Osteocyte (in vitro differentiated cells): Measurements from ENCODE around the gene STPG2. TPM values are rescaled to one million over a fixed set of nuclear protein-coding genes. Genes with fewer than 3 reads are reported as not detected.

Source experiments
- DNase-seq: peaks from one replicate; pipeline ENCODE4 v3.0.0; 2021; ENCODE audit warnings: mixed read lengths; ENCODE audit not compliant: unreplicated experiment; ENCODE audit errors: extremely low spot score
- H3K27ac Mint-ChIP-seq: one replicate; pipeline ENCODE4 v1.8.0; 2021; ENCODE audit warnings: mild to moderate bottlenecking, mixed read lengths; ENCODE audit not compliant: unreplicated experiment
- H3K27me3 Mint-ChIP-seq: one replicate; pipeline ENCODE4 v1.8.0; 2021; ENCODE audit warnings: mixed read lengths; ENCODE audit not compliant: unreplicated experiment
- H3K36me3 Mint-ChIP-seq: one replicate; pipeline ENCODE4 v1.8.0; 2021; ENCODE audit warnings: mixed read lengths; ENCODE audit not compliant: unreplicated experiment
- H3K4me1 Mint-ChIP-seq: one replicate; pipeline ENCODE4 v1.8.0; 2021; ENCODE audit warnings: mixed read lengths; ENCODE audit not compliant: unreplicated experiment
- H3K4me3 Mint-ChIP-seq: one replicate; pipeline ENCODE4 v1.8.0; 2021; ENCODE audit warnings: mild to moderate bottlenecking, moderate library complexity, mixed read lengths; ENCODE audit not compliant: unreplicated experiment
- H3K9me3 Mint-ChIP-seq: one replicate; pipeline ENCODE4 v1.8.0; 2021; ENCODE audit warnings: mixed read lengths; ENCODE audit not compliant: unreplicated experiment
- CTCF ChIP-seq: fragments of 200-600 bp; sonication (generic); IDR thresholded peaks from 2 replicates; pipeline ENCODE4 v1.5.0; 2021; ENCODE audit warnings: antibody characterized with exemption, mild to moderate bottlenecking, moderate library complexity
- total RNA-seq: library from RNA; stranded (reverse); gene quantifications from 2 replicates; pipeline ENCODE4 v1.2.1, GENCODE V29; 2021

STPG2 gene
- total RNA-seq, 1 donor from 2014 or later, result not detected

GRCh38 chr4:97517939-97518338, 625.3 kb downstream of the STPG2 start:
- no peak for DNase-seq
- H3K9me3 Mint-ChIP-seq, result no peaks in the 10 kb centered on the region
- H3K4me1 Mint-ChIP-seq, result no peaks in the 10 kb centered on the region
- H3K36me3 Mint-ChIP-seq, result no peaks in the 10 kb centered on the region
- H3K27ac Mint-ChIP-seq, result no peak overlapping the region
- TF ChIP-seq CTCF, result no peak
- H3K27me3 Mint-ChIP-seq, result no peaks in the 10 kb centered on the region
- H3K4me3 Mint-ChIP-seq, result no peak overlapping the region

GRCh38 chr4:97513917-97514316, 629.4 kb downstream of the STPG2 start:
- H3K36me3 Mint-ChIP-seq, result no peaks in the 10 kb centered on the region
- no peaks in the 10 kb centered on the region for H3K4me1 Mint-ChIP-seq
- DNase-seq, result no peak
- no peaks in the 10 kb centered on the region for H3K9me3 Mint-ChIP-seq
- no peak overlapping the region for H3K27ac Mint-ChIP-seq
- no peak for TF ChIP-seq CTCF
- H3K4me3 Mint-ChIP-seq, result no peak overlapping the region
- H3K27me3 Mint-ChIP-seq, result no peaks in the 10 kb centered on the region

Other genes with a start within 250 kb of the STPG2 start
- gene RAP1GDS1, start 117.9 kb upstream of the STPG2 start, total RNA-seq, result 42.5 and 47.6 TPM in 2 replicates